ENCODE results near the gene SERPINF2.

The SERPINF2 gene

GRCh38 chr17:1787301-1787902, 44.7 kb downstream of the SERPINF2 start:
- TF ChIP-seq CTCF (IDR thresholded peaks at IDR 0.05; ENCODE audit: poor library complexity, severe bottlenecking) = no peak
- DNase-seq (ENCODE audit: low spot score) = peak; percentile 82
- peaks cover 51% of the 10 kb centered on the region for H3K36me3 ChIP-seq (ENCODE audit: low read depth)

GRCh38 chr17:1789936-1790335, 47.3 kb downstream of the SERPINF2 start:
- no peak for TF ChIP-seq CTCF (IDR thresholded peaks at IDR 0.05; ENCODE audit: poor library complexity, severe bottlenecking)
- no peak for DNase-seq (ENCODE audit: low spot score)

More at GRCh38 chr17:1787301-1787902, 44.7 kb downstream of the SERPINF2 start:
- no peaks in the 10 kb centered on the region for H3K27me3 ChIP-seq (ENCODE audit: insufficient read depth, poor library complexity, severe bottlenecking)
- no peaks in the 10 kb centered on the region for H3K9me3 ChIP-seq (ENCODE audit: severe bottlenecking)
- H3K27ac ChIP-seq (ENCODE audit: poor library complexity, severe bottlenecking) = peak overlapping the region; percentile 64
- no peak overlapping the region for H3K4me3 ChIP-seq (ENCODE audit: severe bottlenecking)
- ATAC-seq (ENCODE audit: low read depth) = peak; percentile 100
- H3K4me1 ChIP-seq (ENCODE audit: insufficient read depth, poor library complexity, severe bottlenecking) = peaks cover 14% of the 10 kb centered on the region

GRCh38 chr17:1792495-1793446, 50.1 kb downstream of the SERPINF2 start:
- peak overlapping the region; percentile 40 for H3K27ac ChIP-seq (ENCODE audit: poor library complexity, severe bottlenecking)
- no peaks in the 10 kb centered on the region for H3K9me3 ChIP-seq (ENCODE audit: severe bottlenecking)
- peaks cover 36% of the 10 kb centered on the region for H3K36me3 ChIP-seq (ENCODE audit: low read depth)
- DNase-seq (ENCODE audit: low spot score) (no peak), ATAC-seq (ENCODE audit: low read depth) (no peak)
- H3K27me3 ChIP-seq (ENCODE audit: insufficient read depth, poor library complexity, severe bottlenecking) = no peaks in the 10 kb centered on the region
- H3K4me3 ChIP-seq (ENCODE audit: severe bottlenecking) = no peak overlapping the region
- H3K4me1 ChIP-seq (ENCODE audit: insufficient read depth, poor library complexity, severe bottlenecking) = peaks cover 14% of the 10 kb centered on the region
- no peak for TF ChIP-seq CTCF (IDR thresholded peaks at IDR 0.05; ENCODE audit: poor library complexity, severe bottlenecking)

More at GRCh38 chr17:1789936-1790335, 47.3 kb downstream of the SERPINF2 start:
- no peak overlapping the region for H3K27ac ChIP-seq (ENCODE audit: poor library complexity, severe bottlenecking)
- H3K9me3 ChIP-seq (ENCODE audit: severe bottlenecking) = no peaks in the 10 kb centered on the region
- no peaks in the 10 kb centered on the region for H3K27me3 ChIP-seq (ENCODE audit: insufficient read depth, poor library complexity, severe bottlenecking)
- ATAC-seq (ENCODE audit: low read depth) = no peak
- no peak overlapping the region for H3K4me3 ChIP-seq (ENCODE audit: severe bottlenecking)
- H3K36me3 ChIP-seq (ENCODE audit: low read depth) = peaks cover 40% of the 10 kb centered on the region
- H3K4me1 ChIP-seq (ENCODE audit: insufficient read depth, poor library complexity, severe bottlenecking) = peaks cover 22% of the 10 kb centered on the region

- H3K27me3 ChIP-seq (ENCODE audit: insufficient read depth, poor library complexity, severe bottlenecking) = no peaks in the 10 kb centered on the region
- no peak overlapping the region for H3K4me3 ChIP-seq (ENCODE audit: severe bottlenecking)
- peaks cover 36% of the 10 kb centered on the region for H3K36me3 ChIP-seq (ENCODE audit: low read depth)
- ATAC-seq (ENCODE audit: low read depth) = peak; percentile 81
- H3K4me1 ChIP-seq (ENCODE audit: insufficient read depth, poor library complexity, severe bottlenecking) = peaks cover 11% of the 10 kb centered on the region
- H3K9me3 ChIP-seq (ENCODE audit: severe bottlenecking) = no peaks in the 10 kb centered on the region
- TF ChIP-seq CTCF (IDR thresholded peaks at IDR 0.05; ENCODE audit: poor library complexity, severe bottlenecking) = no peak
- no peak for DNase-seq (ENCODE audit: low spot score)
- H3K27ac ChIP-seq (ENCODE audit: poor library complexity, severe bottlenecking) = peak overlapping the region; percentile 40
Observed at GRCh38 chr17:1793447-1793806, 50.8 kb downstream of the SERPINF2 start.

All from RWPE2 (cell line).